B cell (primary cell): ENCODE data around the gene PI4KA. TPM values are rescaled to one million over a fixed set of nuclear protein-coding genes. Genes with fewer than 3 reads are reported as not detected.

Experiments
- ATAC-seq: fragments of 200-7000 bp; cut with Tn5 transposase; one replicate; pipeline ENCODE4 v1.10.0; 2021; ENCODE audit warnings: low read depth, mild to moderate bottlenecking, moderate number of reproducible peaks, moderate library complexity
- CTCF ChIA-PET: fragments of 350-600 bp; sonication (Branson Sonifier 250); formaldehyde crosslinking; loops from one replicate; lab custom pipeline; 2021; ENCODE audit warnings: antibody characterized with exemption, inconsistent platforms; lab: Charles Lee
- POLR2A ChIA-PET: fragments of 350-600 bp; sonication (Branson Sonifier 250); formaldehyde crosslinking; loops from one replicate; lab custom pipeline; 2021; ENCODE audit warnings: antibody characterized with exemption; lab: Charles Lee
- DNase-seq: peaks from one replicate; pipeline ENCODE4 v3.0.0; 2013
- H2AFZ ChIP-seq: 2 replicates; pipeline ENCODE4 v1.6.1; 2012; ENCODE audit warnings: mild to moderate bottlenecking, low read depth, low read length; ENCODE audit not compliant: insufficient read depth, poor library complexity, severe bottlenecking
- H3K27ac ChIP-seq, 2 donors: 1 replicate in 1 of 2; 2 replicates in 1 of 2; pipeline ENCODE4 v1.5.1; 2012 to 2013; ENCODE audit warnings: low read length in 2 of 2, mild to moderate bottlenecking in 2 of 2, moderate library complexity in 1 of 2
- H3K27me3 ChIP-seq, 4 experiments: fragments of 200-600 bp in 1 of 4; sonication (generic) in 1 of 4; replicated peaks in 1 of 4; 1 replicate in 2 of 4; 2 replicates in 2 of 4; pipeline versions ENCODE4 v1.6.1 to v1.7.0; 2013 to 2016; ENCODE audit warnings: low read length in 3 of 4, mild to moderate bottlenecking in 2 of 4, mixed read lengths in 1 of 4, moderate library complexity in 1 of 4; ENCODE audit not compliant: insufficient read depth in 4 of 4, control insufficient read depth in 3 of 4; ENCODE audit errors: control extremely low read depth in 1 of 4
- H3K36me3 ChIP-seq, 2 experiments: replicated peaks in 1 of 2; 1 replicate in 1 of 2; 2 replicates in 1 of 2; pipeline versions ENCODE4 v1.6.1 to v1.7.1; 2013; ENCODE audit warnings: low read length in 1 of 2; ENCODE audit not compliant: insufficient read depth in 2 of 2, control insufficient read depth in 1 of 2; ENCODE audit errors: control extremely low read depth in 1 of 2, extremely low read depth in 1 of 2
- H3K4me1 ChIP-seq, 2 donors: fragments of 200-600 bp in 1 of 2; sonication (generic) in 1 of 2; 1 replicate in 1 of 2; 2 replicates in 1 of 2; pipeline versions ENCODE4 v1.5.1 to v1.6.1; 2013 to 2017; ENCODE audit warnings: low read length in 2 of 2; ENCODE audit not compliant: control insufficient read depth in 2 of 2, insufficient read depth in 2 of 2
- H3K4me2 ChIP-seq: replicated peaks from 2 replicates; pipeline ENCODE3; 2012; ENCODE audit warnings: mild to moderate bottlenecking, low read depth, low read length; ENCODE audit not compliant: poor library complexity, severe bottlenecking
- H3K4me3 ChIP-seq, 5 experiments: fragments of 200-600 bp in 1 of 5; sonication (generic) in 1 of 5; 1 replicate in 3 of 5; 2 replicates in 2 of 5; pipeline versions ENCODE4 v1.5.1 to v1.7.0; 2011 to 2016; ENCODE audit warnings: low read length in 4 of 5, mild to moderate bottlenecking in 4 of 5, low read depth in 2 of 5, control low read depth in 1 of 5, moderate library complexity in 1 of 5; ENCODE audit not compliant: insufficient read depth in 1 of 5; ENCODE audit errors: control extremely low read depth in 1 of 5, extremely low read depth in 1 of 5
- H3K79me2 ChIP-seq: fragments of 200-600 bp; sonication (generic); one replicate; pipeline ENCODE4 v1.6.0; 2016; ENCODE audit warnings: low read length; ENCODE audit not compliant: control insufficient read depth, insufficient read depth
- H3K9ac ChIP-seq: fragments of 200-600 bp; sonication (generic); 2 replicates; pipeline ENCODE4 v1.6.1; 2017; ENCODE audit warnings: mild to moderate bottlenecking, low read length, moderate library complexity
- H3K9me3 ChIP-seq, 3 donors: one replicate each; pipeline versions ENCODE4 v1.6.1 to v1.7.1; 2013; ENCODE audit warnings: low read length in 2 of 3; ENCODE audit not compliant: control insufficient read depth in 2 of 3, insufficient read depth in 1 of 3; ENCODE audit errors: control extremely low read depth in 1 of 3
- H4K20me1 ChIP-seq: 2 replicates; pipeline ENCODE4 v1.6.0; 2012; ENCODE audit warnings: mild to moderate bottlenecking, low read length; ENCODE audit not compliant: insufficient read depth, control insufficient read depth, poor library complexity, severe bottlenecking
- H3K27ac Mint-ChIP-seq: one replicate; pipeline ENCODE4 v1.8.0; 2021; ENCODE audit warnings: mixed read lengths
- H3K27me3 Mint-ChIP-seq: one replicate; pipeline ENCODE4 v1.8.0; 2021; ENCODE audit warnings: mixed read lengths
- H3K4me1 Mint-ChIP-seq: one replicate; pipeline ENCODE4 v1.8.0; 2021; ENCODE audit warnings: mixed read lengths
- H3K4me3 Mint-ChIP-seq: one replicate; pipeline ENCODE4 v1.8.0; 2021; ENCODE audit warnings: mixed read lengths
- H3K9me3 Mint-ChIP-seq: one replicate; pipeline ENCODE4 v1.8.0; 2022; ENCODE audit warnings: mixed read lengths; ENCODE audit not compliant: insufficient read depth
- EZH2 ChIP-seq: IDR thresholded peaks from 2 replicates; pipeline ENCODE4 v1.6.1; 2012; ENCODE audit warnings: borderline replicate concordance, low read depth, mild to moderate bottlenecking, moderate library complexity, low read length; ENCODE audit not compliant: insufficient read depth, poor library complexity, severe bottlenecking
- WGBS: methylation state at CpG from one replicate; pipeline ENCODE4 v1.1.5; 2013; ENCODE audit warnings: missing lambda C conversion rate; ENCODE audit not compliant: insufficient coverage; 5-methylcytosine and 5-hydroxymethylcytosine counted together
- intact Hi-C: fragments of 100-400 bp; cut with micrococcal nuclease; formaldehyde crosslinking; loops from one replicate; pipeline ENCODE4 v1.10.0; 2022
- polyA plus RNA-seq: library from polyadenylated mRNA; depleted of rRNA; stranded (reverse); fragments of >200 nt; gene quantifications from 2 replicates; pipeline ENCODE4 v1.2.3, GENCODE V29; 2012
- total RNA-seq, 2 donors: library from RNA; stranded (reverse); fragments of 120-200 nt in 1 of 2; gene quantifications; 1 replicate in 1 of 2; 2 replicates in 1 of 2; pipeline versions ENCODE4 v1.2.3 to v1.2.4, GENCODE V29; 2013 to 2022
- TF ChIP-seq, protein P1 (sequence below): fragments of 200-600 bp; IDR thresholded peaks from one replicate; pipeline ENCODE4 v1.8.0; 2022; ENCODE audit warnings: antibody characterized with exemption, mild to moderate bottlenecking

The PI4KA gene
- total and polyA plus RNA-seq, 2 donors (not counting 1 experiment from before 2014, with no cell fraction given): 85.9 to 156 TPM

DNA sequence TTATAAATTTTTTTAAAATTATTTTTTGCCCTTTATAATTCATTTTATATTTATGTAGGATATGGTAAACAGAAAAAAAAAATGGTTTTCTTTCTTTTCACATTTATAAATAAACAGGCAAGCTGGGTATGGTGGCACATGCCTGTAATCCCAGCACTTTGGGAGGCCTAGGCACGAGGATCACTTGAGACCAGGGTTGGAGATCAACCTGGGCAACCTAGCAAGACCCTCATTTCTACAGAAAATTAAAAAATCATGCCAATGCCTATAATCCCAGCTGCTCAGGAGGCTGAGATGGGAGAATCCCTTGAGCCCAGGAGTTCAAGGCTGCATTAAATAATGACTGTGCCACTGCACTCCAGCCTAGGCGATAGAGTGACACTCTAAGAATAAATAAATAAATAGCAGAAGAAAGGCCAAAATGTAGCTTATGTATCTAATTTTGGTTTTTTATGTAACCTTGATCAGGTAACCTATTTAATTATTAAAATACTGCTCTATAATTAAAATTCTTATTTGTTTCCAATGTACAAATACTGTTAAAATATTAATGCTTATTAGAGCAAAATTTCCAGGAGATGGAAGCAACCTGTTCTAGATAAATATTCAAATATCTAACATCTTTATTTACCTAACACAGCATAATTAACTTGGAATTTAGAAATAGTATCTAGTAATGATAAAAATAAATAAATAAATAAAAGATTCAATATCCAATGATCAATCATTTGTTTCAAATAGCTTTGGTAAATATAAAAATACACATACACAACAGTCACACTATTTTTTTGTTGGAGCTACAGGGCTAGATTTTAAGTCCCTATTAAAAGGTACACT, 21.4 kb downstream of the PI4KA start:
- WGBS: no CpG with 5 or more reads among the region's 2 CpGs
- intact Hi-C loops: no loop called here
- Mint-ChIP-seq H3K4me1 (peaks cover 36% of the 10 kb centered on the region), H3K4me3 (no peak overlapping the region), H3K9me3 (no peaks in the 10 kb centered on the region), H3K27me3 (no peaks in the 10 kb centered on the region), H3K27ac (no peak overlapping the region)
- CTCF ChIA-PET: interaction anchor here (0.8 kb wide), 1 partner anchor 51 kb away, joined by 3 read pairs; no protein-coding TSS in a partner anchor
- Histone ChIP-seq H3K4me3 (no peak overlapping the region), H3K9me3 (no peaks in the 10 kb centered on the region), H2AFZ (no peak overlapping the region), H3K4me1 (peaks cover 7 to 9% of the 10 kb centered on the region in 2 donors), H3K27me3 (no peaks in the 10 kb centered on the region), H3K27ac (no peak overlapping the region), H3K36me3 (peaks cover 11 to 16% of the 10 kb centered on the region in 2 experiments), H4K20me1 (peaks cover 50% of the 10 kb centered on the region), H3K9ac (no peak overlapping the region), H3K4me2 (no peak overlapping the region), H3K79me2 (peaks cover 76% of the 10 kb centered on the region)
- DNase-seq (no peak), ATAC-seq (no peak)
- POLR2A ChIA-PET: interaction anchor here (0.6 kb wide), 1 partner anchor 26 kb away, joined by 7 read pairs; no protein-coding TSS in a partner anchor
- no peak for TF ChIP-seq EZH2
- TF ChIP-seq, protein P1, sequence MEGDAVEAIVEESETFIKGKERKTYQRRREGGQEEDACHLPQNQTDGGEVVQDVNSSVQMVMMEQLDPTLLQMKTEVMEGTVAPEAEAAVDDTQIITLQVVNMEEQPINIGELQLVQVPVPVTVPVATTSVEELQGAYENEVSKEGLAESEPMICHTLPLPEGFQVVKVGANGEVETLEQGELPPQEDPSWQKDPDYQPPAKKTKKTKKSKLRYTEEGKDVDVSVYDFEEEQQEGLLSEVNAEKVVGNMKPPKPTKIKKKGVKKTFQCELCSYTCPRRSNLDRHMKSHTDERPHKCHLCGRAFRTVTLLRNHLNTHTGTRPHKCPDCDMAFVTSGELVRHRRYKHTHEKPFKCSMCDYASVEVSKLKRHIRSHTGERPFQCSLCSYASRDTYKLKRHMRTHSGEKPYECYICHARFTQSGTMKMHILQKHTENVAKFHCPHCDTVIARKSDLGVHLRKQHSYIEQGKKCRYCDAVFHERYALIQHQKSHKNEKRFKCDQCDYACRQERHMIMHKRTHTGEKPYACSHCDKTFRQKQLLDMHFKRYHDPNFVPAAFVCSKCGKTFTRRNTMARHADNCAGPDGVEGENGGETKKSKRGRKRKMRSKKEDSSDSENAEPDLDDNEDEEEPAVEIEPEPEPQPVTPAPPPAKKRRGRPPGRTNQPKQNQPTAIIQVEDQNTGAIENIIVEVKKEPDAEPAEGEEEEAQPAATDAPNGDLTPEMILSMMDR: no peak

DNA sequence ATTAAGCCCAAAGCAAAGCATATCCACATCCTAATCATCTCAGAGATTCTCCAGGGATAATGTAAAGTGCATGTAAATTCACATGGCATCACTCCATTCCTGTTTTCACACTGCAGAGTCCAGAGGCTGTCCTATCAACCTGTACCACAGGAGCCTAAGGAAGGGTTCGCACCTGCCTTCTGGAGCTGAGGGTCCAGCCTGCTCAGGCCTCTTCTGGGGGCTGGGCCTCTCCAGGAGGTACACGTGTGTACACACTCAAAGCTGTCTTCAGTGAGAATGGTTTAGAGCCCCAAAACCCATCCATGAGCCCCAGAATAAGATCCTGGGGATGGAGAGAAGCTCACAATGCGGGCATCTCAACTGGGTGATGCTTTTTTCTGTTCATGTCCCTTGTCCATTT, 23.9 kb downstream of the PI4KA start:
- Histone ChIP-seq H4K20me1 (peaks cover 31% of the 10 kb centered on the region), H3K79me2 (peaks cover 51% of the 10 kb centered on the region), H3K27me3 (no peaks in the 10 kb centered on the region), H3K27ac (no peak overlapping the region), H3K4me3 (no peak overlapping the region), H3K4me1 (peaks cover 6 to 7% of the 10 kb centered on the region in 2 donors), H3K9me3 (no peaks in the 10 kb centered on the region), H3K36me3 (peaks cover 11 to 36% of the 10 kb centered on the region in 2 experiments), H3K9ac (no peak overlapping the region), H3K4me2 (no peak overlapping the region), H2AFZ (no peak overlapping the region)
- WGBS: 95% methylated on average over 2 of the region's 3 CpGs
- TF ChIP-seq, protein P1: no peak
- TF ChIP-seq EZH2: no peak
- intact Hi-C loops: no loop called here
- Mint-ChIP-seq H3K4me3 (no peak overlapping the region), H3K9me3 (no peaks in the 10 kb centered on the region), H3K27me3 (no peaks in the 10 kb centered on the region), H3K27ac (no peak overlapping the region), H3K4me1 (peaks cover 20% of the 10 kb centered on the region)
- ChIA-PET CTCF (interaction anchor here (0.5 kb wide), 1 partner anchor 57 kb away, joined by 3 read pairs; no protein-coding TSS in a partner anchor), POLR2A (interaction anchor here (0.5 kb wide), 1 partner anchor 391 kb away, joined by 9 read pairs; no protein-coding TSS in a partner anchor)
- ATAC-seq: no peak
- no peak for DNase-seq
